Left colon (tissue), 2 donors: ENCODE data around the gene ACR. TPM values are rescaled to one million over a fixed set of nuclear protein-coding genes. Genes with fewer than 3 reads are reported as not detected.

Experiments used
- ATAC-seq: fragments of 200-7000 bp; cut with Tn5 transposase; one replicate; pipeline ENCODE4 v1.9.1; 2020; ENCODE audit warnings: mild to moderate bottlenecking, moderate library complexity
- DNase-seq, 2 donors: peaks; one replicate each; pipeline ENCODE4 v3.0.0-alpha.2; 2020
- intact Hi-C, 2 donors: fragments of 100-400 bp; cut with DNase I in 1 of 2; cut with micrococcal nuclease in 1 of 2; formaldehyde crosslinking; loops; one replicate each; pipeline versions ENCODE4 v1.11.2 to v1.14.0; 2022; cut with DNase I, micrococcal nuclease
- total RNA-seq, 2 donors: library from RNA; stranded (reverse); fragmentation: NEBNext Ultra II Directional; extraction: Animal tissue kit (Norgen Biotek cat#: 25700); gene quantifications; one replicate each; pipeline ENCODE4 v1.2.1, GENCODE V29; 2021
- donor health status: DM: no; HTN: no; CAD: no.
- donor health status: DM: yes; HTN: yes; CAD: no.

ACR gene
- total RNA-seq, 2 donors from 2014 or later = 0.89 to 1.5 TPM

DNA sequence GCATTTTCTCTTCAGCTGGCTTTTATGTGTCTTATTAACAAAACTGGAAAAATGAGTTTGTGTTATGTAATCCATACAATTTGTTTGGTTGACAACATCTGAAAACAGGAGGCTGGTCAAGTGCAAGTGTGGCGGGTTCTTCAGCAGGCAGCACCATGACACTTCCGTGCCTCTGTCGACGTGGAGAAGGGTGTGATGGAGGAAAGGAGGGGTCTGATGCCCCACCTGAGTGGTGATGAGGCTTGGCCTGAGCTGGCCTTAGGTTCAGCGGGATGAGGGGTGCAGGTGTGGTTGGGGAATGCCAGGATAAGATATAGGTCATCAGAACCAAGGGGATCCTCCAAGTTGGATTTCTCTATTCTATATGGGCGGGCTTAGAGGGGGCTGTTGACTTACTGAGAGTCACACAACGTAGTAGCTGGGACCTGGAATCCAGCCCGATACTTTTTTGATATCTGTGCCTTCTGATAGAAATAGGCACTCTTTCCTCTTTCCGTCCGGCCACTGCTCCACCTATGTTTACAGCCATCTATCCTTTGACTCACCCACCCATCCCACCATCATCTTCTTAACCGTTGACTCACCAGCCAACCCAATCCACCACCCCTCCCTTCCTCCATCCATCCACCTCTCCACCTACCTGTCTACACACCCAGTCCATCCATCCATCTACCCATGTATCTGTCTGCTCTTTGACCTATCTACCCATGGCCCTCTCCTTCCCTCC is 36.4 kb upstream of the ACR start:
- no peak for DNase-seq
- ATAC-seq = no peak

DNA sequence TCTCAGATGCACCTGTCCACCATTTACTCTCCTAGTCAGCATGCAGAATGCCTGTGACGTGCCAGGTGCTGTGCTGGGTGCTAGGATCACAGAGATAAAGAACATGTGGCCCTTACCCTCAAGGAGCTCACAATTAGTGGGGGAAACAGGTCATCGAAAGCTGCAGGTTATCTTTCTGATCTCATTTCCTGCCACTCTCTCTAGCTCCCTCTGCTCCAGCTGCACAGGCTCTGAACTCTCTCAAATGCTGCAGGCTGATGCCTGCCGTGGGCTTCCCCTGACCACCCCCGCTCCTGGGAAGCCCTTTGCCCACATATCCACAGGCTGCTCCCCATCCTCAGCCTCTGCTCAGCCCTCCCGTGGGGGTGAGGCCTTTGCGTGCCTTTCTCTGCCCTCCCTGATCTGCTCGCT is 35.7 kb upstream of the ACR start:
- ATAC-seq (no peak), DNase-seq (no peak)

More for the DNA sequence above, 36.4 kb upstream of the ACR start:
- intact Hi-C loops = no loop called here

DNA sequence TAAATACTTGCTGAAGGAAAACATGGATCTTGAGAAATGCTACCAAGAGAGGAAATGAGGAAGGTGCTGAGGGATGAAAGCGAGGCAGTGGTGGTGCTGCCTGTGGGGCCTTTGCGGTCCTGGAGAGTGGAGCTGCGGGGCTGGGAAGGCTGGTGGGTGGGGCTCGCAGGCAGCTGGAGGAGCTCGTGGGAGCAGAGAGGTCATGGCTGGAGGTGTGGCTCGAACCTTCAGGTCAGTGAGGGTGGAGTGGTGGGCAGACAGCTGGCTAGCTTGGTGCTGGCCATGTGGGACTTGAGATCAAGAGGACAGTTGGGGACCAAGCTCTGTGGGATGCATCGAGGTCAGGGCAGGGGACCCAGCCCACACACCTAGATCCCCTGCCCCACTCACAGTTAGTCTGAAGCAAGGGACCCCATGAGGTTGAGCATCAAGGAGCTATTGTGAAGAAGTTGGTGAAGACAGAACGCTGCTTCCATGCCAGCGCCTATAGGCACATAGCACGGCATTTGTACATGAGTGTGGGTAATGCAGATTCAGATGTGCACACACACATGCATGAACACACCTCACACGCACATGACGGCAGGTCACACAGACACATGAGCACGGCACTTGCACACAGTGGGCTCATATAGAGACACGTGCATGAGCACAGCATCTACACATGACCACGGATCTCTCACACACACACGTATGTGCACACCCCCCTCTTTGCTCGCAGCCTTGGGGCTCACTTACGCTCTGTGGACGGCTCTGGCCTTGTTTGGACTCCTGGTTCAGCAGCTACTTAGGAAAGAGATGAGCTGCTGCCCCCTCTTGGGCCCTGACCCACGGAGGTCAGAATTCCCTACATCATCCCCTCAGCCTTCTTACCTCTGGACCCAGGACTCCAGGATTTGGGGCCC is 34.9 kb upstream of the ACR start:
- intact Hi-C loops = no loop called here
- DNase-seq (no peak), ATAC-seq (no peak)

More for the DNA sequence above, 35.7 kb upstream of the ACR start:
- intact Hi-C loops = no loop called here

DNA sequence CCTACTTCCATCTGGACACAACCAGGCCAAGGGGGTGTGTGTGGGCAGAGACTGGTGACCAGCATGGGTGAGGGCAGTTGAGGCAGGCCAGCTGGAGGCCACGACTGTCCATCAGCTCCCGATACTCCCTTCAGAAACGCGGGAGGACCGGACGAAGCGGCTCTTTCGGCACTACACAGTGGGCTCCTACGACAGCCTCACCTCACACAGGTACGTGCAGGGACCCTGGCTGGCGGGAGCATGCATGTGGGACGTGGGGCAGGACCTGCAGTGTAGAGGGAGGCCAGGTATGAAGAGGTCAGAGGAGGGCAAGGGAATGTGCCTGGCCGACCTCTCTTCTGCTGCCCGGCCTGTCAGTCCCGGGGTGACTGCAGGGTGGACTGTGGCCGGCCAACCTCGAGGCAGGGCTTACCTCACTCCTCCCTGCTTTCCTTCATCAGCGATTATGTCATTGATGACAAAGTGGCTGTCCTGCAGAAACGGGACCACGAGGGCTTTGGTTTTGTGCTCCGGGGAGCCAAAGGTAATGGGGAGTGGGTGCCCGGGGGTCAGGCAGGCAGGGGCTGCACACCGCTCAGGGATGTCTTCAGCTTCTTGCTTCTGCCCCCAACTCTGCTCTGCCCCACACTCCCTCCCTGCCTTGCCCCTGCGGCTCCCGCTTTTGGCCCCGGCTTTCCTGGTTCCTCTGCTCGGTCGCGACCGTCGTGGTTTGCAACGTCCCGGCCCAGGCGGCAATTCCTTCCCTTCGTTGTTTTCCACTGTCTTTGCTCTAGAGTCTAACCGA is 34.1 kb upstream of the ACR start:
- no peak for DNase-seq
- intact Hi-C loops = no loop called here
- no peak for ATAC-seq

DNA sequence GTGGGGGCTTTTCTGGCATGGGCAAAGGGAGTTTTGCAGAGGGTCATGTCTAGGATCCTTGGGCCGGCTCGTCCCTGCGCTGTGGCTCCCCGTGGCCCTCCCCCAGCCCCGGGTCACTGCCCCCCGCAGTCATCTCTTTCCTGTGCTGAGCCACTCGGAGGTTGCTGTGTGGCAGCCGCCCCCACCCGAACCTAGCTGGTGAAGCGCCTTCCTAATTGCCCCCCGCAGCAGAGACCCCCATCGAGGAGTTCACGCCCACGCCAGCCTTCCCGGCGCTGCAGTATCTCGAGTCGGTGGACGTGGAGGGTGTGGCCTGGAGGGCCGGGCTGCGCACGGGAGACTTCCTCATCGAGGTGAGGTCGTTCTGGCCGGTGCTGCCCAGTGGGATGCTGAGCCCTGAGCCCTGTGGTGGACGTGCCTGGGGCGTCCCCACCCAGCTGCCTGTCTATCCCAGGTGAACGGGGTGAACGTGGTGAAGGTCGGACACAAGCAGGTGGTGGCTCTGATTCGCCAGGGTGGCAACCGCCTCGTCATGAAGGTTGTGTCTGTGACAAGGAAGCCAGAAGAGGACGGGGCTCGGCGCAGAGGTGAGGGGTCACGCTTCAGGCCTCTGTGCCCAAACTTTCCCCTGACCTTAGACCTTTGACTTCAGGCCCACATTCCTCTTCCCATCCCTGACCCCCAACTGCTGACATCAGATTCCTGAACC is 33.3 kb upstream of the ACR start:
- intact Hi-C loops = no loop called here
- no peak for DNase-seq

DNA sequence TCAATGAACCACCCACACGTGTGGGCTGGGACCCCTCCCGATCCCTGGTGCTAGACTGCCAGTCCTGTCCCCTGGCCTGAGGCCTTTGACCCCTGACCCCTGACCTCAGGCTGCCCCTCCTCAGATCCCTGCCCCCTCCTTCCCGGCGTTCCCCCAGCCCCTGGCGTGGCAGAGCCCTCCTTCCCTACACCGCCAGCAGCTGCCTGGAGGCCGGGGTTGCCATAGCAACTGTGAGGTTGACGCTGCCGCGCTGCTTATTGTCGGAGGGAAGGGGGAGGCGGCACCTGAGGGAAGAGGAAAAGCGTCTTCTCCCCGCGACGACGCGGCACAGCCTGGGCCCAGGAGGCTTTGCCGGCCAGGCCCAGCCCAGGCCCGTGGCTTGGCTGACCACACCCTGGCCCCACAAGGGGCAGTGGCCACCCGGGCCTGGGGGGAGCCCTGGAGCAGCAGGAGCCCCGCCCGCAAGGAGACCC is 32.7 kb upstream of the ACR start:
- ATAC-seq = peak; percentile 55
- intact Hi-C loops = no loop called here
- peak in 1 of 2 donors; percentile 28 for DNase-seq

More for the DNA sequence above, 33.3 kb upstream of the ACR start:
- ATAC-seq = no peak

DNA sequence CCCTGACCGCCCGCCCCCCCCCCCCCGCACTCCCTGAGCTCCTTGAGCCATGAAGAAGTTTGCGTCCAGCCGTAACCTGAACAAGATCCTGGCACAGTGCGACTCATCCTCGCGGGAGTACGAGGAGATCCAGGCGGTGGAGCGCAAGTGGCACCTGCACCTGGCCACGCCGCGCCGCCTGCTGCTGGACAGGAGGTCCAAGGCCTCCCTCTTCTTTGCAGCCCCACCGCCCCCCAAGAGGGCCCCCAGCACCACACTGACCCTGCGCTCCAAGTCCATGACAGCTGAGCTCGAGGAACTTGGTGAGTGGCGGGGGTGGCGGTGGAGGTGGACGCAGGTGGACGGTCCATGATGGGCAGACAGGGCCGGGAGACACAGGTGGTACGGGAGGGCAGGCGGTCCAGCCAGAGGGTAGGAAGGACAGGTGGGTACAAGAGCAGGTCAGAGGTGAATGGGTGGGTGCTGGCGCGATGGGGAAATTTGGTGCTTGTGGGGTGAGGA is 32.1 kb upstream of the ACR start:
- no peak for ATAC-seq
- no peak for DNase-seq
- intact Hi-C loops = no loop called here

DNA sequence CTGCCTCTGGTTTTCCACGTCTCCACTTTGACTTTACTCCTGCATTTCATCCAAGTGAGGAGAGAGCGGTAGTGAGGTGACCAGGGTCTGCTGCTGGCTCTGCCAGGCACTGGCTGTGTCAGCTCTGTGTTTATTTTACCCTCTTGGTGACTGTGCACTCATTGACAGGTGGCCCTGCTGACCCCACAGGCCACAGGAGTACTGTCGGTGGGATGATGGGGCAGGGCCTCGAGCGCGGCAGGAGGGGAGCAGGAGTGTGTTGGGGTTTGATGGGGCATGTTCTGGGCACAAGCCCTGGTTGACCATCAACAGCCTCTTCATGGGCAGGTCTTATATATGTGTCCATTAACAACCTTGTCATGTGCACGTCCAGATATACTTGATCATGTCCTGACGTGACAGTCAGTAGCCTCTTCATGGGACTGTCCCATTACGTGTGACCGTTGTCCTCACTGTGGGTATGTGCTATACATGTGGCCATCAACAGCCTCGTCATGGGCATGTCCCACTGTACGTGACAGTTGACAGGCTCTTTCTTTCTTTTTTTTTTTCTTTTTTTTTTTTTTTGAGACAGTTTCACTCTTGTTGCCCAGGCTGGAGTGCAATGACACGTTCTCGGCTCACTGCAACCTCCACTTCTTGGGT is 31.4 kb upstream of the ACR start:
- intact Hi-C loops = no loop called here
- DNase-seq (no peak), ATAC-seq (no peak)

DNA sequence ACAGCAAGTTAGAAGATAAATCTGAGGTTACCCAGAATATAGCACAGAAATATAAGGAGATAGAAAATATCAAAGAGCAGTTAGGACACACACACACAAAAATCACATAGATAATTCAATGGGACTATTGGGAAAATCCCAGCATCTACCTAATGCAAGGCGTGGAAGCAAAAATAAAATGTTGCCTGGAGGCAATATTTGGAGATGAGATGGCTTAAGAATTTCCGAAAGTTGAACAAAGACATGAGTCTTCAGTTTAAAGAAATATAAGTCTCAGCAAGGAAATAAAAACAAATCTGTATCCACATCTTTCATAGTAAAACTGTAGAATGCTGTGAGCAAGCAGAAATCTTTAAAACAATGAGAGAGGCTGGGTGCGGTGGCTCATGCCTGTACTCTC is 29.5 kb upstream of the ACR start:
- intact Hi-C loops = no loop called here
- DNase-seq (no peak), ATAC-seq (no peak)

DNA sequence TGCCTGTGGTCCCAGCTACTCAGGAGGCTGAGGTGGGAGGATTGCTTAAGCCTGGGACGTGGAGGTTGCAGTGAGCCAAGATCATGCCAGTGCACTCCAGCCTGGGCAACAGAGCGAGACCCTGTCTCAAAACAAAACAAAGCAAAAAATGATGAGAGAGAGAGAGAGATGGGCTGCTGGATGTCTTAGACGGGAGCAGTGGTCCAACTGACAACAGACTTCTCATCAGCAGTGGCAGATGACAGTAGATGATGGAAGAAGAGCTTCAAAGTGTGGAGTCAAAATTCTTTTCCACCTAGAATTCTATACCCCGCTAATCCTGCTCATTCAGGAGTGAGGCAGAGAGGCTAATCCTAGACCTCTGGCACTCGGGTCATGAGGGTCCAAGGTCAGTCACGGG is 29.0 kb upstream of the ACR start:
- DNase-seq = no peak
- intact Hi-C loops = no loop called here
- no peak for ATAC-seq

DNA sequence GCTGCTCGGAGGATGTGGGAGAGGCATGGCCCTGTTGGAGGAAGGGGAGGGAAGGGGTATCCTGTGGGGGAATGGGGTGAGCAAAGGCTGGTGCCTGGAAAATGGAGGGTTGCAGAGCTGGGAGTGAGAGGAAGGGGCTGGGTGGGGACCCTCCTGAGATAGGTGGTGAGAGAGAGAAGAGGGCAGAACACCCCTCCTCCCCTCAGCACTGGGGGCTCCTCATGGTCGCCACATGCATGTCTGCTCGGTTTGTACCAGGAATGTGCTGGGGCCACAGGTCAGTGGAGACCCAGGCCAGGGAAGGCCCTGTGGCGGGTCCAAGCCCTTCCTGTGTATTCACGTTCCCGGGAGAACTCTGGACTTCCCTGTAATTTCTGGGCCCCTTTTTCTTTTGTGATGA is 27.8 kb upstream of the ACR start:
- intact Hi-C loops = no loop called here
- ATAC-seq (no peak), DNase-seq (no peak)

DNA sequence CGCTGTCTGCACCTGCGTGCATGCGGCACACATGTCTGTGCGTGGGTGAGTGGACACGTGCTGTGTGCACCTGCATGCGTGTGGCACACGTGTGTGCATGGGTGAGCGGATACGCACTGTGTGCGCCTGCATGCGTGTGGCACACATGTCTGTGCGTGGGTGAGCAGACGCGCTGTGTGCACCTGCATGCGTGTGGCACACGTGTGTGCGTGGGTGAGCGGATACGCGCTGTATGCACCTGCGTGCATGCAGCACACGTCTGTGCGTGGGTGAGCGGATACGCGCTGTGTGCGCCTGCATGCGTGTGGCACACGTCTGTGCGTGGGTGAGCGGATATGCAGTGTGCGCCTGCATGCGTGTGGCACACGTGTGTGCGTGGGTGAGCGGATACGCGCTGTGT is 27.1 kb upstream of the ACR start:
- DNase-seq = no peak
- intact Hi-C loops = no loop called here
- ATAC-seq = no peak

DNA sequence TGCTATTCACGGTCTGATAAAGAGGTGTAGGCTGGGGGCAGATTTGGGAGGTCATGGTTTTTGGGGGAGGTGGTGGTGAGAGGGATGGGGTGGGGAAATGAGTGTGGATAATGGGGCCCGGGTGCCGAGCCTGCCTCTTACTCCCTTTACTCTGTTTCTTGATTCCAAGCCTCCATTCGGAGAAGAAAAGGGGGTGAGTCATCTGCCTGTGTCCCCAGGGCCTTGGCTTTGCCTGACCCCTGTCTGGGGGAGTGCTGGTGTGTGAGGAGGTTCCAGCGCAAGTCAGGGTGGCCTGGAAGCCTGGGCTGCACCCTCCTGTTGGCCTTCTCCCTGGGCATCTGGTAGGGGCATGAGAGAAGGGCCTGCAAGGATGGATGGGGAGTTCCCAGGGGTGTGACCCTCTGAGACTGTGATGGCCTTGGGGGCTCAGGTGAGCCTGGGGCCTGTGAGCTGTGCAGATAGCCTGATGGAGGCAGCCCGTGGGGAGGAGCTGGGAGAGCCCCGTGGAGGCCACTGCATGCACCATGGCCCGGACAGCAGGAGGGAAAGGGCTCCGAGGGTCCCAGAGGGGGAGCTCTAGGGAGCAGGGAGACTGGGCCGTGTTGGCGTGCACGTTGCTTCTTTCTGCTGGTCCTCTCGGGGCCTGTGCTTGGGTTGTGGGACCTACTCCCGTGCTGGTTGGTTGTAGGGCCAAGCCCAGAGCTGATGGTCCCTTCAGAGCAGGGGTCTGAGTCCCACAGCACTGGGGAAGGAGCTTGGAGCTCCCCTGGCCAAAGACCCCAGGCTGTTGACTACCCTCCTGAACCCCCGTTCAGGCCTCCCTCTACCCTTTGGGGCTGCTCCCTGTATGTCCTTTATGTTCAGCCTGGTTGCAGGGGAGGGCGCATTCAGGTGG is 26.3 kb upstream of the ACR start:
- ATAC-seq (no peak), DNase-seq (no peak)
- intact Hi-C loops = no loop called here

DNA sequence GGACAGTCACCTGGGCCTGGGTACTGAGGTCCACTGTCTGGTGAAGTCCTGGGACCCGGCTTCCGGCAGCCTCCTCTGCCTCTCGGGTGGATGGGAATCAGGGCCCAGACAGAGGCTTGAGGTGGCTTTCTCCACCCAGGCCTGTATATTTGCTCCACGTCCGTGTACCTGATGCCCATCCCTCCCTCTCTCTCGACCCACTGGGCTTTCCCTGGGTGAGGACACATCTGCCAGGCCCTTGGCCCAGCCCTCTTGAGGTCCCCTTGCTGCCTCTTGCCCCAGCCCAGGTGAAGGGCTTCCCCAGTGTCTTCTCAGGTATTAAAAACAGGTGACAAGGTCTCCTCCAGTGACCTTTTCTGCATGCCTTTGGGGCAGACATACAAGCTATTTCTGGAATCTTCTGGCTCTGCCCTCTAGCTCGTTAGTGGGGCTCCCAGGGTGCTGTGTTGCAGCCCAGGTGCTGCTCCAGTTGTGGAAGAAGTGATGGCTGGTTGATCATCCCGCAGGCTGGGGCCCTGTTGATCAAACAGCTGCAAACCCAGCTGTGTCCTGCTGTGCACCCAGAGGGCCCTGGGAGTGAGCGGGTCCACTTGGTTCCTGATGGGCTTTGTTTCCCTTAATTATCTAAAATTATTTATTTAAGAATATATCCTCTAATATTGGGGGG is 25.5 kb upstream of the ACR start:
- intact Hi-C loops = no loop called here
- ATAC-seq (no peak), DNase-seq (no peak)

DNA sequence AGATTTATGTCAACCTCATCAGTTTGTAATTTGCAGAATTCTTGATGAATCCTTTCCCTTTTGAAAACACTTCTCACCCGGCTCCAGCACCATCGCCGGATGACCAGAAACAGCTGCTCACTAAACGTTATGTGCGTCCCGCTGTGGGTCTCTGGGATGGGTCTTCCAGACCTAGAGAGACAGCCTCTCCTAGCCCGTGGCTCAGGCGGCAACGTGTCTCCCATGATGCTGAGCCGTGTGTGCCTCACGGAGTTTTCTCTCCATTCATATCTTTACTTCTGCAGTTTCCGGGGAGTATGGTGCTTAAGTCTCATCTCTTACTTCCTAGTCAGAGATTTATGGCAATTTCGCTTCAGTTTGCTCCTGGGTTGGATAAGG is 25.0 kb upstream of the ACR start:
- intact Hi-C loops = no loop called here
- no peak for ATAC-seq
- DNase-seq = no peak

DNA sequence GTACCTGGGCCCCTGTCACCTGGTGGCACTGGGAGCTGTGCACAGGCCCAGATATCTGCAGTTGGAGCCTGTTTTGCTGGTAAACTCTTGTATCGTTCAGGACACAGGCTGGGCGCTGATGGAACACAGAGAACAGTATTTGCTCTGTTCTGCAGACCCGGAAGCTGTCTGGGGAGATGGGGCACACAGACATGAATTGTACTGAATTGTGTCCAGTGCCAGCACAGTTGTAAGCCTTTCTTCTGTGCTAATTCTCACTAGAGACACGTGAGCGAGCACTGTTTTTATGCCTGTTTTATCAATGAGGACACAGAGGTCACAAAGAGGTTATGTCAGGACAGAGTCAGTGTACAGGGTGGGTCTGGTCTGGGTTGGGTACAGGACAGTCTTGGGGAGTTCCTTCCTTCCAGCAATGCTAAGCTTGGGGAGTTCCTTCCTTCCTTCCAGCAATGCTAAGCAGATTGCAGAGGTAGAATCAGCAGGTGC is 24.4 kb upstream of the ACR start:
- peak; percentile 65 for ATAC-seq
- no peak for DNase-seq
- intact Hi-C loops = no loop called here

DNA sequence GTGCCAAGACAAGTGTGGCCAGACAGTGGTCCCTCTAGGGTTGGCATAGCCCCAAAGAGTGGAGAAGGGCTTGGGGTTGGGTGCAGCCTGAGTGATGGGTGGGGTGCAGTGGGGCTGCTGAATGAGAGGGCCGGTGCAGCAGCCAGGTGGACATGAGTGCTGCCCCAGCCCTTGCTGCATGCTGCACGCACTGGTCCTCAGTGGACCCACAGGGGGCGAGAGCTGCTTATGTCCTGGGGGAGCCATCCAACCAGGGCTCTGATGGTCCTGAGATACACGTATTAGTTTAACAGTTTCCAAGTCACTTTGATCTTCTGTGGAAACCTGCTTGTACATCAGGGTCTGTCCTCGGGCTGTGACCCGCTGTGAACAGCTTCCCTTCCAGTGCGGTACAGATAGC is 23.9 kb upstream of the ACR start:
- intact Hi-C loops = no loop called here
- ATAC-seq (no peak), DNase-seq (no peak)
